ENCODE measurements around the gene KIR3DL3.
"Not testable (repeated sequence)": the region's sequence is repeated elsewhere in the genome, so short reads cannot be mapped to it uniquely, and the experiment has no call there.

The KIR3DL3 gene

GRCh38 chr19:54738306-54738705 lies 14.1 kb downstream of the KIR3DL3 start, which contains the start of gene KIR2DL3:
TSS of gene KIR2DL3 (plus strand) at chr19:54738513. CDS start at chr19:54738546, 33 bp downstream.
- not testable (repeated sequence) for DNase-seq

DNA sequence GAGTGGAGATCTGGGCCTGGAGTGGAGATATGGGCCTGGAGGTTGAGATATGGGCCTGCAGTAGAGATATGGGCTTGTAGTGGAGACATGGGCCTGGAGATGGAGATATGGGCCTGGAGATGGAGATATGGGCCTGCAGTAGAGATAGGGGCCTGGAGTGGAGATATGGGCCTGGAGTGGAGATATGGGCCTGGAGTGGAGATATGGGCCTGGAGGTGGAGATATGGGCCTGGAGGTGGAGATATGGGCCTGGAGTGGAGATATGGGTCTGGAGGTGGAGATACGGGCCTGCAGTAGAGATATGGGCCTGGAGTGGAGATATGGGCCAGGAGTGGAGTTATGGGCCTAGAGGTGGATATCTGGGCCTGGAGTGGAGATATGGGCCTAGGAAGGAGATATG lies 14.5 kb downstream of the KIR3DL3 start:
- DNase-seq, result no peak

DNA sequence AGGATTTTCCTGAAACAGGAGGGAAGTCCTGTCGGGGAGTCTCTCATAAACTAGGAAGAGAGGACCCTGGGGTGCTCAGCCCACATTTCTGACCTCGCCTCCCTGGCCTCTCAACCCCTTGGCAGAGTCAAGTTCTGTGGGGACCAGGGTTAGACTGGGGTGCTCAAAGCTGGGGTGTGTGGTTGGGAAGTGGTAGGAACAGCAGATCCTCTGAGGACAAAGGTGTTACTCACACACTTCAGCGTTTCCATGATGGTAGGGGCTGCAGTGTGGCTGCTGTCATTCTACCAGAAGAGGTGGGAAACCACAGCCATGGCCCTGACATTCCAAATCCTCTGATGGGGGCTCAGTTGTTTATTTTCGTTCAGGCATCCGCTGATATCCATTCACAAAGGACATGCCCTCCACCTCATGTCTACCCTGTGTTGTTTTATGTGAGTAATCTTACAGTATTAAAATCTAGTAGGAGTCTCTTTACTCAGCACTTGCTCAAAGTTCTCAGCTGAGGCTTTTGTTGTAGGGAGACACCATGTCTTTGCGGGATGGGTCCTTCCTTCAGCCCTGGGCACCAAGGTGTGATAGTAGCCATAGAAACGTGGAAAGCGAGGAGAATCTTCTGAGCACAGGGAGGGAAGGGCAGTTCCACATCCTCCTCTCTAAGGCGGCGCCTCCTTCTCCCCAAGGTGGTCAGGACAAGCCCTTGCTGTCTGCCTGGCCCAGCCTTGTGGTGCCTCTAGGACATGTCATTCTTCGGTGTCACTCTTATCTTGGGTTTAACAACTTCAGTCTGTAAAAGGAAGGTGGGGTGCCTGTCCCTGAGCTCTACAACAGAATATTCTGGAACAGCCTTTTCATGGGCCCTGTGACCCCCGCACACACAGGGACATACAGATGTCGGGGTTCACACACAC lies 15.6 kb downstream of the KIR3DL3 start:
- DNase-seq, result no peak

GRCh38 chr19:54741950-54742349 lies 17.7 kb downstream of the KIR3DL3 start:
- DNase-seq, result not testable (repeated sequence)

DNA sequence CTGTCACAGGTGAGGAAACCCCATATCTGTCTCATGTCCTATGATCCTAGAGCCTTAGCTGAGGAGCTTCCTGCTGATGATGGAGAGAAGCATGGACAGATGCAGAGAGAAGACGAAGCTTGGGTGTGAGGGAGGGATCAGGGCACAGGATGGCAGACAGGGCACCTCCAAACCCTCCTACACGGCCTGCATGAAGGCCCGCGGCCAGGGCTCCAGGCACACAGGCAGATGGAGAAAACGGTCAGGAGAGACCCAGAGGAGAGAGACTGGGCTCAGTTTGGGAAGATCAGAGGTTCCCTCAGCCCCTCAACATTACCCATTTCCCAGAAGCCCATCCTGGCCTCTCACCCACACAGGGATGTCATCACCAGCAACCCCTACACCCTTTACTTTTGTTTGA lies 19.8 kb downstream of the KIR3DL3 start:
- DNase-seq, result not testable (repeated sequence)

- not testable (repeated sequence) for DNase-seq
Observed at GRCh38 chr19:54747614-54748322, 23.5 kb downstream of the KIR3DL3 start.

GRCh38 chr19:54750276-54750675 lies 26.0 kb downstream of the KIR3DL3 start:
- not testable (repeated sequence) for DNase-seq

DNA sequence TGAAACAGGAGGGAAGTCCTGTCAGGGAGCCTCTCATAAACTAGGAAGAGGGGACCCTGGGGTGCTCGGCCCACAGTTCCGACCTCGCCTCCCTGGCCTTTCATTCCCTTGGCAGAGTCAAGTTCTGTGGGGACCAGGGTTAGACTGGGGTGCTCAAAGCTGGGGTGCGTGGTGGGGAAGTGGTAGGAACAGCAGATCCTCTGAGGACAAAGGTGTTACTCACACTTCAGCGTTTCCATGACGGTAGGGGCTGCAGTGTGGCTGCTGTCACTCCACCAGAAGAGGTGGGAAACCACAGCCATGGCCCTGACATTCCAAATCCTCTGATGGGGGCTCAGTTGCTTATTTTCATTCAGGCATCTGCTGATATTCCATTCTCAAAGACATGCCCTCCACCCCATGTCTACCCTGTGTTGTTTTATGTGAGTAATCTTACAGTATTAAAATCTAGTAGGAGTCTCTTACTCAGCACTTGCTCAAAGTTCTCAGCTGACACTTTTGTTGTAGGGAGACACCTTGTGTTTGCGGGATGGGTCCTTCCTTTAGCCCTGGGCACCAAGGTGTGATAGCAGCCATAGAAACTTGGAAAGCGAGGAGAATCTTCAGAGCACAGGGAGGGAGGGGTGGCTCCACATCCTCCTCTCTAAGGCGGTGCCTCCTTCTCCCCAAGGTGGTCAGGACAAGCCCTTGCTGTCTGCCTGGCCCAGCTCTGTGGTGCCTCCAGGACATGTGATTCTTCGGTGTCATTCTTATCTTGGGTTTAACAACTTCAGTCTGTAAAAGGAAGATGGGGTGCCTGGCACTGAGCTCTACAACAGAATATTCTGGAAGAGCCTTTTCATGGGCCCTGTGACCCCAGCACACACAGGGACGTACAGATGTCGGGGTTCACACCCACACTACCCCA lies 32.2 kb downstream of the KIR3DL3 start:
- not testable (repeated sequence) for DNase-seq

GRCh38 chr19:54758577-54758976 lies 34.3 kb downstream of the KIR3DL3 start:
- not testable (repeated sequence) for DNase-seq

GRCh38 chr19:54764219-54764618 lies 40.0 kb downstream of the KIR3DL3 start:
- not testable (repeated sequence) for DNase-seq

DNA sequence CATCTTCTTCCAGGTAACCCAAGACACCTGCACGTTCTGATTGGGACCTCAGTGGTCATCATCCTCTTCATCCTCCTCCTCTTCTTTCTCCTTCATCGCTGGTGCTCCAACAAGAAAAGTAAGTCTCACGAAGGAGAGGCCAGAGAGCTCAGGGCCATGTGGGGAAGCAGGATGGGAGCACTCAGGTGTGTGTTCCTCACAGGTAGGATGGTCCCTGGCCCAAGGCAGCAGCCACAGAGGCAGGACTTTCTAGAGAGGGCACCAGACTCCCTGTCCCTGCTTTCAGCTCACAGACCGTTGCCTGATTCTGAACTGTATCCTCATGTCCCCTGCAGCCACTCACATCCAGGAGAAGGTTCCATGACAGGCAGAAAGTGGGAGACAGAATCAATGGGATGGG lies 42.2 kb downstream of the KIR3DL3 start:
- DNase-seq, result not testable (repeated sequence)

DNA sequence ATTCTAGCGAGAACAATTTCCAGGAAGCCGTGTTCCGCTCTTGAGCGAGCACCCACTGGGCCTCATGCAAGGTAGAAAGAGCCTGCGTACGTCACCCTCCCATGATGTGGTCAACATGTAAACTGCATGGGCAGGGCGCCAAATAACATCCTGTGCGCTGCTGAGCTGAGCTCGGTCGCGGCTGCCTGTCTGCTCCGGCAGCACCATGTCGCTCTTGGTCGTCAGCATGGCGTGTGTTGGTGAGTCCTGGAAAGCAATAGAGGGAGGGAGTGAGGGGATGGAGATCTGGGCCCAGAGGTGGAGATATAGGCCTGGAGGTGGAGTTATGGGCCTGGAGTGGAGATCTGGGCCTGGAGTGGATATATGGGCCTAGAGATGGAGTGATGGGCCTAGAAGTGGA lies 45.4 kb downstream of the KIR3DL3 start, which contains the start of gene KIR2DL1:
Gene KIR2DL1, plus strand, starts transcription at position 148 of the 400 bp plus-strand sequence. Its CDS starts 58 bp downstream, at position 206.
- DNase-seq, result not testable (repeated sequence)

- not testable (repeated sequence) for DNase-seq
Observed at GRCh38 chr19:54770511-54770910, 46.3 kb downstream of the KIR3DL3 start.

- not testable (repeated sequence) for DNase-seq
Observed at GRCh38 chr19:54771018-54771960, 47.0 kb downstream of the KIR3DL3 start.

- not testable (repeated sequence) for DNase-seq
Observed at GRCh38 chr19:54772666-54773065, 48.4 kb downstream of the KIR3DL3 start.

DNA sequence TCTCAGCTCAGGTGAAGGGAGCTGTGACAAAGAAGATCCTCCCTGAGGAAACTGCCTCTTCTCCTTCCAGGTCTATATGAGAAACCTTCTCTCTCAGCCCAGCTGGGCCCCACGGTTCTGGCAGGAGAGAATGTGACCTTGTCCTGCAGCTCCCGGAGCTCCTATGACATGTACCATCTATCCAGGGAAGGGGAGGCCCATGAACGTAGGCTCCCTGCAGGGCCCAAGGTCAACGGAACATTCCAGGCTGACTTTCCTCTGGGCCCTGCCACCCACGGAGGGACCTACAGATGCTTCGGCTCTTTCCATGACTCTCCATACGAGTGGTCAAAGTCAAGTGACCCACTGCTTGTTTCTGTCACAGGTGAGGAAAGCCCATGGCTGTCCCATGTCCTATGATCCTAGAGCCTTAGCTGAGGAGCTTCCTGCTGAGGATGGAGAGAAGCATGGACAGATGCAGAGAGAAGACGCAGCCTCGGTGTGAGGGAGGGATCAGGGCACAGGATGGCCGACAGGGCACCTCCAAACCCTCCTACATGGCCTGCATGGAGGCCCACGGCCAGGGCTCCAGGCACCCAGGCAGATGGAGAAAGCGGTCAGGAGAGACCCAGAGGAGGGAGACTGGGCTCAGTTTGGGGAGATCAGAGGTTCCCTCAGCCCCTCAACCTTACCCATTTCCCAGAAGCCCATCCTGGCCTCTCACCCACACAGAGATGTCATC lies 51.0 kb downstream of the KIR3DL3 start:
- DNase-seq, result not testable (repeated sequence)

- DNase-seq, result not testable (repeated sequence)
Observed at GRCh38 chr19:54775830-54776229, 51.6 kb downstream of the KIR3DL3 start.

DNA sequence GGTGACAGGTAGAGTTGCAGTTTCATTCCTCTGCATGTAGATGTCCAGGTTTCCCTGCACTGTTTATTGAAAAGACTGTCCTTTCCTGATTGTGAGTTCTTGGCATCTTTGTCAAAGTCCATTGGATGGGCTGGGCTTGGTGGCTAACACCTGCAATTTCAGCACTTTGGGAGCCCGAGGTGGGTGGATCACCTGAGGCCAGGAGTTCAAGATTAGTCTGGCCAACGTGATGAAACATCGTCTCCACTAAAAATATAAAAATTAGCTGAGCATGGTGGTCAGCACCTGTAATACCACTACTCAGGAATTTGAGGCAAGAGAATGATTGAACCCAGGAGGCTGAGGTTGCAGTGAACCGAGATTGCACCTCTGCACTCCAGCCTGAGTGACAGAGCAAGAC lies 53.6 kb downstream of the KIR3DL3 start:
- DNase-seq, result not testable (repeated sequence)

- DNase-seq, result not testable (repeated sequence)
Observed at GRCh38 chr19:54778896-54779295, 54.7 kb downstream of the KIR3DL3 start.

DNA sequence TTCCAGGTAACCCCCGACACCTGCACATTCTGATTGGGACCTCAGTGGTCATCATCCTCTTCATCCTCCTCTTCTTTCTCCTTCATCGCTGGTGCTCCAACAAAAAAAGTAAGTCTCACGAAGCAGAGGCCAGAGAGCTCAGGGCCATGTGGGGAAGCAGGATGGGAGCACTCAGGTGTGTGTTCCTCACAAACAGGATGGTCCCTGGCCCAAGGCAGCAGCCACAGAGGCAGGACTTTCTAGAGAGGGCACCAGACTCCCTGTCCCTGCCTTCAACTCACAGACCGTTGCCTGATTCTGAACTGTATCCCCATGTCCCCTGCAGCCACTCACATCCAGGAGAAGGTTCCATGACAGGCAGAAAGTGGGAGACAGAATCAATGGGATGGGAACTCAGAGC lies 58.7 kb downstream of the KIR3DL3 start:
- not testable (repeated sequence) for DNase-seq

Measured in NCI-H524 (cell line).